Right lobe of liver (tissue), 6 donors: Measurements from ENCODE around the gene GTF3C2. TPM values are rescaled to one million over a fixed set of nuclear protein-coding genes. Genes with fewer than 3 reads are reported as not detected.

Experiments
- ATAC-seq, 4 donors: fragments of 200-7000 bp; cut with Tn5 transposase; one replicate each; pipeline ENCODE4 v1.9.1; 2020; ENCODE audit warnings: mild to moderate bottlenecking in 4 of 4, moderate library complexity in 4 of 4
- DNase-seq, 3 donors: peaks; one replicate each; pipeline ENCODE4 v3.0.0-alpha.2; 2020
- H3K27ac ChIP-seq, 3 donors: fragments of 200-600 bp; one replicate each; pipeline ENCODE4 v1.8.0; 2022
- H3K27me3 ChIP-seq, 2 donors: fragments of 200-600 bp; one replicate each; pipeline ENCODE4 v1.8.0; 2022
- H3K36me3 ChIP-seq, 4 donors: fragments of 200-600 bp; sonication (generic) in 1 of 4; one replicate each; pipeline versions ENCODE4 v1.5.1 to v1.8.0; 2017 to 2022; ENCODE audit warnings: control low read depth in 1 of 4
- H3K4me1 ChIP-seq, 4 donors: fragments of 200-600 bp; sonication (generic) in 1 of 4; one replicate each; pipeline versions ENCODE4 v1.5.1 to v1.8.0; 2017 to 2022; ENCODE audit warnings: control low read depth in 1 of 4
- H3K4me3 ChIP-seq, 3 donors: fragments of 200-600 bp; one replicate each; pipeline ENCODE4 v1.8.0; 2022
- H3K9me3 ChIP-seq, 4 donors: fragments of 200-600 bp; sonication (generic) in 1 of 4; one replicate each; pipeline versions ENCODE4 v1.5.1 to v1.8.0; 2017 to 2022; ENCODE audit warnings: control low read depth in 1 of 4
- CTCF ChIP-seq, 4 donors: fragments of 200-600 bp in 3 of 4; fragments of 450-650 bp in 1 of 4; IDR thresholded peaks; one replicate each; pipeline versions ENCODE4 v1.5.1 to v1.8.0; 2016 to 2022; ENCODE audit warnings: antibody characterized with exemption in 4 of 4, mild to moderate bottlenecking in 2 of 4
- POLR2A ChIP-seq: fragments of 450-650 bp; IDR thresholded peaks from one replicate; pipeline ENCODE4 v1.6.1; 2017; ENCODE audit warnings: antibody characterized with exemption, mild to moderate bottlenecking
- WGBS: methylation state at CpG from one replicate; pipeline ENCODE4 v1.1.6; 2018; ENCODE audit warnings: low coverage, low lambda C conversion rate; ENCODE audit not compliant: insufficient coverage; ENCODE audit errors: missing lambda C conversion rate; 5-methylcytosine and 5-hydroxymethylcytosine counted together
- intact Hi-C, 2 donors: fragments of 100-400 bp; cut with DNase I; formaldehyde crosslinking; loops; one replicate each; pipeline versions ENCODE4 v1.11.2 to v1.14.1; 2022
- total RNA-seq, 6 experiments: library from RNA; depleted of rRNA in 2 of 6; stranded (reverse); fragments of >200 nt in 2 of 6; fragmentation: NEBNext Ultra II Directional in 3 of 6; extraction: Animal tissue kit (Norgen Biotek cat#: 25700) in 3 of 6; gene quantifications; one replicate each; pipeline versions ENCODE4 v1.1.0 to v1.2.4, GENCODE V29; 2016 to 2023
- donor health status: DM: no; HTN: yes; CAD: no.
- donor health status: DM: no; HTN: no; CAD: no.
- donor health status: DM: no; HTN: no; CAD: no.
- donor health status: DM: no; HTN: yes; CAD: no.
- donor health status: DM: no; HTN: yes; CAD: no.

The GTF3C2 gene
- total RNA-seq, 6 experiments from 2014 or later: 13.4 to 20.1 (median 16.8) TPM

DNA sequence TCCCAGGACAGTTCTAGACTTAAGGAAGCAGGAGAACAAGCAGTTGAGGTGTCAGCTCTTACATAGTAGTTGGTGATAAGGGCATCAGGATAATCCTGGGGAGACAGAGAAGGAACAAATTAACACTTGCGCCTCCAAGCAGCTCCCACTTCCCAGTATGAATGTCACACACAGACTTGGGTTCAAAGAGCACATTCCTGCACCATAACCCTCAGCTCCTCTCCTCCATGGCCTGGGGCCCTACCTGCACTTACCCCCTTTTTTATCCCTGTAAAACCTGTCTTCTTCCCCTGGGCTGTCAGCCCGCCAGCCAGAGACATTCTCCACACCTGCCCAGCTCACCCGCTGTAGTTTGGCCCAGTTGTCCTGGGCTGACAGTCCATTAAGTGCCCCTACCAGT is 44.4 kb downstream of the GTF3C2 start:
- no peak overlapping the region for H3K4me3 ChIP-seq
- no peaks in the 10 kb centered on the region for H3K36me3 ChIP-seq
- TF ChIP-seq CTCF (IDR thresholded peaks at IDR 0.05): no peak
- TF ChIP-seq POLR2A: no peak
- H3K9me3 ChIP-seq: no peaks in the 10 kb centered on the region
- intact Hi-C loops: loop anchor here in 1 of 2 donors (10.0 kb wide), 1 partner anchor 53 kb away; no protein-coding TSS in a partner anchor
- H3K27me3 ChIP-seq: peaks cover 0 to 11% of the 10 kb centered on the region in 2 donors
- DNase-seq (no peak), ATAC-seq (no peak)
- no peak overlapping the region for H3K27ac ChIP-seq
- peaks cover 0 to 13% (median 0%) of the 10 kb centered on the region in 4 donors for H3K4me1 ChIP-seq
- 86% methylated on average over 2 of the region's 3 CpGs for WGBS

GRCh38 chr2:27309651-27310050 is 46.9 kb downstream of the GTF3C2 start:
- H3K27ac ChIP-seq: no peak overlapping the region
- H3K27me3 ChIP-seq: peaks cover 0 to 11% of the 10 kb centered on the region in 2 donors
- TF ChIP-seq CTCF (IDR thresholded peaks at IDR 0.05) (no peak), POLR2A (no peak)
- whole genome bisulfite sequencing: 68% methylated on average over 3 of the region's 6 CpGs
- intact Hi-C loops: loop anchor here in 1 of 2 donors (10.0 kb wide), 2 partner anchors 55 kb away; no protein-coding TSS in a partner anchor
- DNase-seq: no peak
- peaks cover 0 to 21% (median 0%) of the 10 kb centered on the region in 4 donors for H3K4me1 ChIP-seq
- ATAC-seq: no peak
- H3K4me3 ChIP-seq: no peak overlapping the region
- no peaks in the 10 kb centered on the region for H3K9me3 ChIP-seq
- no peaks in the 10 kb centered on the region for H3K36me3 ChIP-seq

DNA sequence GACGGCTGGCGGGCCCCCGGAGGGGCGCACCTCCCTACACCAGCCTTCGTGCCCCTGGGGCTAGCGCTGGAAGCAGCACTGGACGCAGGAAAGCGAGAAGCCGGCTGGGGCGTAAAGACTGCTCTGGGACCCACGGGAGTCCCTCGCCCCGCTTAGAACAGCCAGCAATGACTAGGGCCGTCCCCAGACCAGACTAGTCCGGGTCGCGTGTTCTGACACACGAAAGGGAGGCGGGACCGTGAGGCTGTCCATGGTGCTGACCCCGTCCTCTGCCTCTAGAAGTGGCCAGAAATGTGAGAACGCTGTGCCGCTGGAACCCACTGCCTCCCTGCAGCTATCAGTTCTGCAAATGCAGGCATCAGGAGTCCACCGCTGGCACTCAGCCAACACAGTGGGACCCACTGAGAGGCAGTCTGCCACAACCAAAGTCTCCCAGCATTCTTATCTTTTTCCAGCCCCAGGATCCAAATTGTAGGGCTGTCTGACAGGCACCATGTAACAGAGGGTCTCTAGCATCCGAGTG is 48.1 kb downstream of the GTF3C2 start, which contains the start of gene UCN:
UCN (minus strand) TSS at position 87 of the 523 bp plus-strand sequence. CDS start 550 bp downstream, outside the sequence.
- H3K27me3 ChIP-seq: peaks cover 0 to 11% of the 10 kb centered on the region in 2 donors
- no peak for TF ChIP-seq POLR2A
- no peak for TF ChIP-seq CTCF (IDR thresholded peaks at IDR 0.05)

GRCh38 chr2:27307545-27308358 is 48.8 kb downstream of the GTF3C2 start:
- intact Hi-C loops: loop anchor here in 1 of 2 donors (10.0 kb wide), 1 partner anchor 53 kb away; no protein-coding TSS in a partner anchor
- TF ChIP-seq CTCF (IDR thresholded peaks at IDR 0.05) (no peak), POLR2A (no peak)
- ATAC-seq (peak in 3 of 4 donors; percentile 13 to 24 (median 17)), DNase-seq (no peak)
- Histone ChIP-seq H3K9me3 (no peaks in the 10 kb centered on the region), H3K4me3 (no peak overlapping the region), H3K27me3 (peaks cover 0 to 11% of the 10 kb centered on the region in 2 donors), H3K27ac (no peak overlapping the region), H3K36me3 (no peaks in the 10 kb centered on the region), H3K4me1 (peaks cover 0 to 21% (median under 1%) of the 10 kb centered on the region in 4 donors)
- WGBS: 10% methylated on average over 2 of the region's 75 CpGs

More for the DNA sequence above, 48.1 kb downstream of the GTF3C2 start, which contains the start of gene UCN:
- intact Hi-C loops: loop anchor here in 1 of 2 donors (10.0 kb wide), 1 partner anchor 54 kb away; no protein-coding TSS in a partner anchor
- Histone ChIP-seq H3K4me3 (no peak within 1 kb of the TSS), H3K36me3 (no peaks in the 10 kb centered on the region), H3K27ac (no peak within 1 kb of the TSS), H3K4me1 (peaks cover 0 to 21% (median 0%) of the 10 kb centered on the region in 4 donors), H3K9me3 (no peaks in the 10 kb centered on the region)
- ATAC-seq: peak in 3 of 4 donors; percentile 15 to 52 (median 28)
- WGBS: 47% methylated on average over 3 of the region's 25 CpGs
- peak in 1 of 3 donors; percentile 56 for DNase-seq
